GM18517 (cell line): Measurements from ENCODE around the gene FBXW8.

Experiments used
- ATAC-seq: cut with Tn5 transposase; IDR thresholded peaks from one replicate; pipeline ENCODE4 v1.9.1; 2021; ENCODE audit warnings: mild to moderate bottlenecking, moderate library complexity; ENCODE audit not compliant: unreplicated experiment

Gene FBXW8

GRCh38 chr12:117036547-117036946 lies 125.8 kb downstream of the FBXW8 start:
- no peak for ATAC-seq

GRCh38 chr12:117037289-117038022 lies 126.7 kb downstream of the FBXW8 start:
- ATAC-seq, result no peak

- no peak for ATAC-seq
These were observed 127.4 kb downstream of the FBXW8 start for GRCh38 chr12:117038023-117038680.

GRCh38 chr12:117038919-117039318 lies 128.2 kb downstream of the FBXW8 start:
- no peak for ATAC-seq

GRCh38 chr12:117039891-117040309 lies 129.2 kb downstream of the FBXW8 start:
- no peak for ATAC-seq

- ATAC-seq, result no peak
These were observed 129.7 kb downstream of the FBXW8 start for GRCh38 chr12:117040496-117040895.

GRCh38 chr12:117041798-117042170 lies 131.0 kb downstream of the FBXW8 start:
- ATAC-seq, result no peak

- ATAC-seq, result no peak
These were observed 131.6 kb downstream of the FBXW8 start for GRCh38 chr12:117042171-117042842.

- ATAC-seq, result no peak
These were observed 132.1 kb downstream of the FBXW8 start for GRCh38 chr12:117042862-117043261.

- ATAC-seq, result no peak
These were observed 133.6 kb downstream of the FBXW8 start for GRCh38 chr12:117044311-117044710.

GRCh38 chr12:117044790-117045159 lies 134.0 kb downstream of the FBXW8 start:
- no peak for ATAC-seq

GRCh38 chr12:117045160-117046010 lies 134.6 kb downstream of the FBXW8 start:
- ATAC-seq, result no peak

- ATAC-seq, result no peak
These were observed 135.2 kb downstream of the FBXW8 start for GRCh38 chr12:117046011-117046369.

- ATAC-seq, result no peak
These were observed 135.7 kb downstream of the FBXW8 start for GRCh38 chr12:117046425-117046824.

GRCh38 chr12:117046861-117047530 lies 136.2 kb downstream of the FBXW8 start:
- ATAC-seq, result no peak

GRCh38 chr12:117047810-117048584 lies 137.2 kb downstream of the FBXW8 start:
- no peak for ATAC-seq

- no peak for ATAC-seq
These were observed 137.8 kb downstream of the FBXW8 start for GRCh38 chr12:117048585-117048904.

- no peak for ATAC-seq
These were observed 138.5 kb downstream of the FBXW8 start for GRCh38 chr12:117049295-117049694.

GRCh38 chr12:117050060-117050459 lies 139.3 kb downstream of the FBXW8 start:
- no peak for ATAC-seq

GRCh38 chr12:117051380-117051779 lies 140.6 kb downstream of the FBXW8 start:
- no peak for ATAC-seq
